Thyroid gland (tissue), 4 donors: ENCODE data around the gene IL17B.

ENCODE experiments used
- POLR2A ChIP-seq, 2 donors: fragments of 450-650 bp; IDR thresholded peaks; one replicate each; pipeline ENCODE4 v1.6.1; 2017; ENCODE audit warnings: antibody characterized with exemption in 2 of 2, mild to moderate bottlenecking in 2 of 2, moderate library complexity in 1 of 2
- TF ChIP-seq, protein P1 (sequence below), 6 experiments: fragments of 200-600 bp in 3 of 6; fragments of 450-650 bp in 3 of 6; sonication (generic) in 3 of 6; IDR thresholded peaks; one replicate each; pipeline ENCODE4 v1.5.1; 2016 to 2019; ENCODE audit warnings: antibody characterized with exemption in 6 of 6, mild to moderate bottlenecking in 2 of 6, inconsistent platforms in 1 of 6, moderate library complexity in 1 of 6

DNA sequence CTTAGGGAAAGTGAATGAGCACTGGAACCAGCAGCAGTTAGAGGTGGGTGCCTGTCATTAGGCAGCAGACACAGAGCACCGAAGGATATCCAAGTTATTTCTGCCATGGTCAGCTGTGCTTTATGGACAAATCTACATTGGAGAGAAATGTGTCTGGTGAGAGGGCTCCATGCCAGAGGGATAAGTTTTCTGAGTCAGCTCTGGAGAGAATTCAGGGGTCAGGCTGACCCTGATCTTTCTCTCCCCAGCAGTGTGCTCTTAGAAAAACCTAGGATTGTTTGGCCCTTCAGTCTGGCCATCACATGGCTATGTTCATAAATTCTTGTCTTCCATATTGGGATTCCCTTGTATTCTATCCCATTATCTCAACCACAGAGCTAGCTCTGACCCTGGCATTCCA is 8.9 kb upstream of the IL17B start:
- TF ChIP-seq, protein P1, sequence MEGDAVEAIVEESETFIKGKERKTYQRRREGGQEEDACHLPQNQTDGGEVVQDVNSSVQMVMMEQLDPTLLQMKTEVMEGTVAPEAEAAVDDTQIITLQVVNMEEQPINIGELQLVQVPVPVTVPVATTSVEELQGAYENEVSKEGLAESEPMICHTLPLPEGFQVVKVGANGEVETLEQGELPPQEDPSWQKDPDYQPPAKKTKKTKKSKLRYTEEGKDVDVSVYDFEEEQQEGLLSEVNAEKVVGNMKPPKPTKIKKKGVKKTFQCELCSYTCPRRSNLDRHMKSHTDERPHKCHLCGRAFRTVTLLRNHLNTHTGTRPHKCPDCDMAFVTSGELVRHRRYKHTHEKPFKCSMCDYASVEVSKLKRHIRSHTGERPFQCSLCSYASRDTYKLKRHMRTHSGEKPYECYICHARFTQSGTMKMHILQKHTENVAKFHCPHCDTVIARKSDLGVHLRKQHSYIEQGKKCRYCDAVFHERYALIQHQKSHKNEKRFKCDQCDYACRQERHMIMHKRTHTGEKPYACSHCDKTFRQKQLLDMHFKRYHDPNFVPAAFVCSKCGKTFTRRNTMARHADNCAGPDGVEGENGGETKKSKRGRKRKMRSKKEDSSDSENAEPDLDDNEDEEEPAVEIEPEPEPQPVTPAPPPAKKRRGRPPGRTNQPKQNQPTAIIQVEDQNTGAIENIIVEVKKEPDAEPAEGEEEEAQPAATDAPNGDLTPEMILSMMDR (IDR thresholded peaks at IDR 0.05), result no peak
- no peak for TF ChIP-seq POLR2A (IDR thresholded peaks at IDR 0.05)
